Measurements from ENCODE around the gene AP3B1.
A peak's percentile ranks its signal among the peaks of the same experiment; 100 is the strongest.

Gene AP3B1

GRCh38 chr5:78317515-78317914 lies 23.0 kb upstream of the AP3B1 start:
- no peaks in the 10 kb centered on the region for H3K36me3 ChIP-seq (replicated peaks)
- H3K9me3 ChIP-seq, result no peaks in the 10 kb centered on the region
- in situ Hi-C loops (cut with MboI; ENCODE audit: low sequenced_read_pairs), result no loop called here
- H3K4me3 ChIP-seq, result no peak overlapping the region
- H3K4me1 ChIP-seq, result peaks cover 14% of the 10 kb centered on the region
- no peak for DNase-seq (ENCODE audit: low spot score in 2 of 2)
- no peaks in the 10 kb centered on the region for H3K27me3 ChIP-seq (ENCODE audit: low read depth)

- Histone ChIP-seq H3K9me3 (no peaks in the 10 kb centered on the region), H3K36me3 (replicated peaks) (no peaks in the 10 kb centered on the region), H3K27me3 (ENCODE audit: low read depth) (peaks cover 4% of the 10 kb centered on the region; the same call in 1 of the 2 replicates), H3K4me3 (no peak overlapping the region), H3K4me1 (no peaks in the 10 kb centered on the region)
- in situ Hi-C loops (cut with MboI; ENCODE audit: low sequenced_read_pairs), result no loop called here
- DNase-seq (ENCODE audit: low spot score in 2 of 2), result no peak
These were observed 14.2 kb upstream of the AP3B1 start for GRCh38 chr5:78308703-78309102.

DNA sequence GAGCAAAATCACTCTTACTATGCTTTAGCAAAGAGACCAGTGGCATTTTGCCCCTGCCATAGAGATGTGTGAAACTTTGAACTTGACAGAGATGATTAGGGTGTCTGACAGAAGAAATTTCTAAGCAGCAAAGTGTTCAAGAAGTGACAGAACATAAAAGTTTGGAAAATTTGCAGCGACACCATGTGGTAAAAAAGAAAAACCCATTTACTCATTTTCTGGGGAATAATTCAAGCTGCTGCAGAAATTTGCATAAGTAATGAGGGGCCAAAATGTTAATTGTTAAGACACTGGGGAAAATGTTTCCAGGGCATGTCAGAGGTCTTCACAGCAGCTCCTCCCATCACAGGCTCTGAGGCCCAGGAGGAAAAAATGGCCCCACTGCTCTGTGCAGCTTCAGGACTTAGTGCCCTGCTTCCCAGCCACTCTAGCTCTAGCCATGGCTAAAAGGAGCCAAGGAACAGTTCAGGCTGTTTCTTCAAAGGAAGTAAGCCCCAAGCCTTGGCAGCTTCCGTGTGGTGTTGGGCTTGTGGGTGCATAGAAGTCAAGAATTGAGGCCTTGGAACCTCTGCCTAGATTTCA lies 6.1 kb upstream of the AP3B1 start:
- Histone ChIP-seq H3K27me3 (ENCODE audit: low read depth) (no peaks in the 10 kb centered on the region), H3K36me3 (replicated peaks) (no peaks in the 10 kb centered on the region), H3K4me3 (no peak overlapping the region), H3K4me1 (no peaks in the 10 kb centered on the region), H3K9me3 (0 out of 2 replicates have a peak, but pooled peaks cover 2% of the 10 kb centered on the region)
- no peak for DNase-seq (ENCODE audit: low spot score in 2 of 2)
- in situ Hi-C loops (cut with MboI; ENCODE audit: low sequenced_read_pairs), result no loop called here

GRCh38 chr5:78295035-78295961 lies 800 bp upstream of the AP3B1 start:
- peak overlapping the region; percentile 77 for H3K4me3 ChIP-seq
- peak in 1 of 2 experiments; percentile 42 for DNase-seq (ENCODE audit: low spot score in 2 of 2)
- in situ Hi-C loops (cut with MboI; ENCODE audit: low sequenced_read_pairs), result loop anchor here (5.0 kb wide), 1 partner anchor 62 kb away; no protein-coding TSS in a partner anchor
- peaks cover 21% of the 10 kb centered on the region for H3K4me1 ChIP-seq
- no peaks in the 10 kb centered on the region for H3K27me3 ChIP-seq (ENCODE audit: low read depth)
- H3K36me3 ChIP-seq (replicated peaks), result no peaks in the 10 kb centered on the region
- H3K9me3 ChIP-seq, result no peaks in the 10 kb centered on the region

DNA sequence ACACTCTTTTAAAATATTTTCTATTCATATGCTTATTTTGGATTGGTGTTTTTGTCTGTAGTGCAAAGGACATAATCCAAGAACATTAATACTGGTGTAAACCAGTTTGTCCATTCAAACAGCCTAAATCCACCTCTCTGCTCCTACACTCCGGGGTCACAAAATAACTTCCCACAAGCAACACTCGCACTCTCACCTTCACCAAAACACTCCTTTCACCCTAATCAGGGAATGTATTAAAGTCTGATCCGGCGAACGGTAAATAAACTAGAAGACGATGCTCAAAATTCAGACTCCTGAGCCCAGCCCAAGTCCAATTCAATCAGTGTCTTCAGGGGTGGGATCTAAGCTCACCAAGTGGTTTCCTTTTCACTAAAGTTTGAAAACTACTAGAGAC lies 649 bp downstream of the AP3B1 start:
- no peaks in the 10 kb centered on the region for H3K36me3 ChIP-seq (replicated peaks)
- peak; percentile 28 to 79 for DNase-seq (ENCODE audit: low spot score in 2 of 2)
- in situ Hi-C loops (cut with MboI; ENCODE audit: low sequenced_read_pairs), result no loop called here

DNA sequence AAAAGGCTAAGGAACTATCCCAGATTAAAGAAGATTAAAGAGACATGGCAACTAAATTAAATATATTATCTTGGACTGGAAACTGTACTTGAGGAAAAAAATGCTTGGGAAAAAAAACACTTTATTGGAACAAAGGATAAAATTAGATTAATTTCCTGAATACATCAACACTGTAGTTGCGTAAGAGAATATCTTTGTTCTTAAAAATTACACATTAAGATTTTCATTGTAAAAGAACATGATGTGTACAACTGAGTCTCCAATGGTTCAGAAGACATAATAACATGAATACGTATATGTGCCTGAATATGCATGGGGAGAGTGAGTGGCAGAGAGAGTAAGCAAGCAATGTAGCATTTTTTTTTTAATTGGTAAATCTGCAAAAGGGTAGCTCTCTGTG lies 2.8 kb downstream of the AP3B1 start:
- H3K4me3 ChIP-seq, result no peak overlapping the region
- H3K4me1 ChIP-seq, result peaks cover 42% of the 10 kb centered on the region
- no peaks in the 10 kb centered on the region for H3K9me3 ChIP-seq
- no peak for DNase-seq (ENCODE audit: low spot score in 2 of 2)
- no peaks in the 10 kb centered on the region for H3K27me3 ChIP-seq (ENCODE audit: low read depth)
- in situ Hi-C loops (cut with MboI; ENCODE audit: low sequenced_read_pairs), result no loop called here
- no peaks in the 10 kb centered on the region for H3K36me3 ChIP-seq (replicated peaks)

More for the DNA sequence above, 649 bp downstream of the AP3B1 start:
- Histone ChIP-seq H3K9me3 (no peaks in the 10 kb centered on the region), H3K27me3 (ENCODE audit: low read depth) (no peaks in the 10 kb centered on the region), H3K4me3 (peak overlapping the region; percentile 77), H3K4me1 (peaks cover 32% of the 10 kb centered on the region)

DNA sequence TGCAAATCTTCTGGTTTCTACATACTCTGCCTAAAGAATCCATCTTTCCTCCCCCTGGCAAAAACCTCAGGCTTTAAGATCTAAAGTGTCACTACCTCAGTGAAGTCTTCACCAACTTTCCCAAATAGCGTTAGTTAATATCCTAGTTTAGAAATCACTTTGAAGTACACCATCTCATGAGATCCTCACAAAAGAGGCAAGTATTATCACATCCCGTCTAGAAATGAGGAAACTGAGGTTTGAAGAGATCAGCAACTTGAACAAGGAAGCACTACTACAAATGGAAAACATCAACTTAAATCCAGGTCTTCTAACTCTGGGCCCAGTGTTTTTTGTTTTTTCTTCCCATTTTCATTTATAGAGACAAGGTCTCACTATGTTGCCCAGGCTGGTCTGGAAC lies 4.6 kb downstream of the AP3B1 start:
- no peaks in the 10 kb centered on the region for H3K36me3 ChIP-seq (replicated peaks)
- no peak overlapping the region for H3K4me3 ChIP-seq
- H3K4me1 ChIP-seq, result peaks cover 38% of the 10 kb centered on the region
- H3K27me3 ChIP-seq (ENCODE audit: low read depth), result no peaks in the 10 kb centered on the region
- no peak for DNase-seq (ENCODE audit: low spot score in 2 of 2)
- no peaks in the 10 kb centered on the region for H3K9me3 ChIP-seq
- in situ Hi-C loops (cut with MboI; ENCODE audit: low sequenced_read_pairs), result no loop called here

DNA sequence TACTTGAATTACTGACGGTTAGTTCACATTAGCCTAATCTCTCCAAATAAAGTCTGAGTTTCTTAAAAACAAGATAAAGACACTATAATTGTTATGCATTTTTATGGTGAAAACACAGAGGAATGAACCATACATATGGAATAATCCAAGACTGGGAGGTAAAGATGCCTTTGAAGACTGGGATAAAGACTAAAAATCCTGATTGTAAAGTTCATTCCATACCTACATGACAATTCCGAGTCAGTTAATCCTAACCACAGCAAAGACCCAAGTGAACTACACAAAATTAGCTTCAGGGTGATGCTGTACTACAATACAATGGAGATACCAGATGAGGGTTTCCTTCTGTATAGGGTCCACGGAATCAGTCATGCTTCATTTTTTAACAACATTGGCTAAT lies 6.3 kb downstream of the AP3B1 start:
- H3K9me3 ChIP-seq, result no peaks in the 10 kb centered on the region
- no peaks in the 10 kb centered on the region for H3K27me3 ChIP-seq (ENCODE audit: low read depth)
- no peak overlapping the region for H3K4me3 ChIP-seq
- no peaks in the 10 kb centered on the region for H3K36me3 ChIP-seq (replicated peaks)
- in situ Hi-C loops (cut with MboI; ENCODE audit: low sequenced_read_pairs), result no loop called here
- H3K4me1 ChIP-seq, result peaks cover 34% of the 10 kb centered on the region
- DNase-seq (ENCODE audit: low spot score in 2 of 2), result peak; percentile 34 to 99

- in situ Hi-C loops (cut with MboI; ENCODE audit: low sequenced_read_pairs), result no loop called here
These were observed 6.7 kb downstream of the AP3B1 start for GRCh38 chr5:78287833-78288232.

DNA sequence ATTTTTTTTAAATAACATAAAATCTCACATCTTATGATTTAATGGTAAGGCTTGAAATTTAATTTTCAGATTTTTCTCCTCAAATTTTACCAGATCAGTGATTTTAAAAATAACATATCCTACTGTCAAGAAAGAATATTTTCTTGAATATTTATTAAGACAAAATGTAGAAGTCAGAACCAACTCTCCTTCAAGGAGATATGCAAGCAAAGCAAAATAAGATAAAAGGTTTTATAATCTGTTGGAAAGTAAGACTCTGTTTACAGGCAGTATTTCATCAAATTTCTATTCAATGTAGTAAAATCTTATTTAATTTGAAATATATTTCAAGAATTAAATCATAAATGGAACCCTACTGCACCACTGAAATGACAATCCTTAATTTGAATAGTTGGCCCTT lies 7.3 kb downstream of the AP3B1 start:
- Histone ChIP-seq H3K36me3 (replicated peaks) (no peaks in the 10 kb centered on the region), H3K9me3 (no peaks in the 10 kb centered on the region), H3K4me3 (no peak overlapping the region), H3K27me3 (ENCODE audit: low read depth) (no peaks in the 10 kb centered on the region), H3K4me1 (peaks cover 34% of the 10 kb centered on the region)
- in situ Hi-C loops (cut with MboI; ENCODE audit: low sequenced_read_pairs), result no loop called here
- DNase-seq (ENCODE audit: low spot score in 2 of 2), result no peak

More at GRCh38 chr5:78287833-78288232, 6.7 kb downstream of the AP3B1 start:
- H3K4me3 ChIP-seq, result no peak overlapping the region
- DNase-seq (ENCODE audit: low spot score in 2 of 2), result peak; percentile 65 to 88
- no peaks in the 10 kb centered on the region for H3K9me3 ChIP-seq
- peaks cover 37% of the 10 kb centered on the region for H3K4me1 ChIP-seq
- H3K27me3 ChIP-seq (ENCODE audit: low read depth), result no peaks in the 10 kb centered on the region
- no peaks in the 10 kb centered on the region for H3K36me3 ChIP-seq (replicated peaks)

- H3K27me3 ChIP-seq (ENCODE audit: low read depth), result no peaks in the 10 kb centered on the region
- H3K4me3 ChIP-seq, result no peak overlapping the region
- H3K9me3 ChIP-seq, result no peaks in the 10 kb centered on the region
- H3K36me3 ChIP-seq (replicated peaks), result no peaks in the 10 kb centered on the region
- DNase-seq (ENCODE audit: low spot score in 2 of 2), result no peak
- peaks cover 28% of the 10 kb centered on the region for H3K4me1 ChIP-seq
- in situ Hi-C loops (cut with MboI; ENCODE audit: low sequenced_read_pairs), result no loop called here
These were observed 8.2 kb downstream of the AP3B1 start for GRCh38 chr5:78286290-78286689.

GRCh38 chr5:78283802-78284201 lies 10.7 kb downstream of the AP3B1 start:
- Histone ChIP-seq H3K36me3 (replicated peaks) (no peaks in the 10 kb centered on the region), H3K27me3 (ENCODE audit: low read depth) (no peaks in the 10 kb centered on the region), H3K4me1 (peaks cover 16% of the 10 kb centered on the region), H3K9me3 (no peaks in the 10 kb centered on the region), H3K4me3 (no peak overlapping the region)
- in situ Hi-C loops (cut with MboI; ENCODE audit: low sequenced_read_pairs), result no loop called here
- DNase-seq (ENCODE audit: low spot score in 2 of 2), result no peak

GRCh38 chr5:78283105-78283504 lies 11.4 kb downstream of the AP3B1 start:
- Histone ChIP-seq H3K4me1 (peaks cover 12% of the 10 kb centered on the region), H3K27me3 (ENCODE audit: low read depth) (no peaks in the 10 kb centered on the region), H3K36me3 (replicated peaks) (no peaks in the 10 kb centered on the region), H3K9me3 (no peaks in the 10 kb centered on the region), H3K4me3 (no peak overlapping the region)
- DNase-seq (ENCODE audit: low spot score in 2 of 2), result no peak
- in situ Hi-C loops (cut with MboI; ENCODE audit: low sequenced_read_pairs), result no loop called here

- Histone ChIP-seq H3K9me3 (no peaks in the 10 kb centered on the region), H3K36me3 (replicated peaks) (no peaks in the 10 kb centered on the region), H3K4me1 (peaks cover 14% of the 10 kb centered on the region), H3K4me3 (no peak overlapping the region), H3K27me3 (ENCODE audit: low read depth) (no peaks in the 10 kb centered on the region)
- DNase-seq (ENCODE audit: low spot score in 2 of 2), result no peak
- in situ Hi-C loops (cut with MboI; ENCODE audit: low sequenced_read_pairs), result no loop called here
These were observed 14.2 kb downstream of the AP3B1 start for GRCh38 chr5:78280261-78280660.

Measured in HAP-1 (cell line).